OCI-LY7 (cell line): ENCODE measurements around the gene CCDC170.

Experiments used
- EZH2phosphoT487 ChIP-seq: fragments of 200-600 bp; sonication (generic); IDR thresholded peaks from 2 replicates; pipeline ENCODE4 v1.6.1; 2018; ENCODE audit warnings: low read depth, borderline replicate concordance, mild to moderate bottlenecking, mixed run types, antibody characterized with exemption, low read length, moderate library complexity, mixed read lengths
- TF ChIP-seq, protein P1 (sequence below): fragments of 200-600 bp; sonication (generic); conservative IDR thresholded peaks from 2 replicates; pipeline ENCODE4 v1.5.1; 2014; ENCODE audit warnings: mild to moderate bottlenecking, antibody characterized with exemption, low read length, moderate library complexity, mixed read lengths

DNA sequence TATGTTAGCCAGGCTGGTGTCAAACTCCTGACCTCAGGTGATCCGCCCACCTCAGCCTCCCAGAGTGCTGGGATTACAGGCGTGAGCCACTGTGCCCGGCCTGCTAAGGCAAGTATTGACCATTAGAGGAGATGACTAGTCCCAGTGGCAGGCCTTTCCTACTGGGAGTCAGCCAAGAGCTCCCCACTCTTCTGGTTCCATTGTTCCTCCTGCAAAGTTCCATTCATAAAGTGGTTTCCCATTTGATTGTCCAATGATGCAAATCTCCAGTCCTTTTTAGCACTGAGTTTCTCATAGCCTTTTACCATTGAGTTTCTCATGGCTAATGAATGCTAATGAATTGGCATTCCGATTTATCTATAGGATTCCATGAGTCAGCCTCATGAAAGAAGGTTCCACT is 165.4 kb downstream of the CCDC170 start:
- TF ChIP-seq, protein P1, sequence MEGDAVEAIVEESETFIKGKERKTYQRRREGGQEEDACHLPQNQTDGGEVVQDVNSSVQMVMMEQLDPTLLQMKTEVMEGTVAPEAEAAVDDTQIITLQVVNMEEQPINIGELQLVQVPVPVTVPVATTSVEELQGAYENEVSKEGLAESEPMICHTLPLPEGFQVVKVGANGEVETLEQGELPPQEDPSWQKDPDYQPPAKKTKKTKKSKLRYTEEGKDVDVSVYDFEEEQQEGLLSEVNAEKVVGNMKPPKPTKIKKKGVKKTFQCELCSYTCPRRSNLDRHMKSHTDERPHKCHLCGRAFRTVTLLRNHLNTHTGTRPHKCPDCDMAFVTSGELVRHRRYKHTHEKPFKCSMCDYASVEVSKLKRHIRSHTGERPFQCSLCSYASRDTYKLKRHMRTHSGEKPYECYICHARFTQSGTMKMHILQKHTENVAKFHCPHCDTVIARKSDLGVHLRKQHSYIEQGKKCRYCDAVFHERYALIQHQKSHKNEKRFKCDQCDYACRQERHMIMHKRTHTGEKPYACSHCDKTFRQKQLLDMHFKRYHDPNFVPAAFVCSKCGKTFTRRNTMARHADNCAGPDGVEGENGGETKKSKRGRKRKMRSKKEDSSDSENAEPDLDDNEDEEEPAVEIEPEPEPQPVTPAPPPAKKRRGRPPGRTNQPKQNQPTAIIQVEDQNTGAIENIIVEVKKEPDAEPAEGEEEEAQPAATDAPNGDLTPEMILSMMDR, result no peak
- TF ChIP-seq EZH2phosphoT487, result no peak
